GM21717 (cell line): Measurements from ENCODE around the gene SOD1.
"Not testable (repeated sequence)": the region's sequence is repeated elsewhere in the genome, so short reads cannot be mapped to it uniquely, and the experiment has no call there.

Experiments used
- ATAC-seq: cut with Tn5 transposase; IDR thresholded peaks from one replicate; pipeline ENCODE4 v1.9.1; 2021; ENCODE audit warnings: mild to moderate bottlenecking, moderate library complexity; ENCODE audit not compliant: unreplicated experiment

Gene SOD1

DNA sequence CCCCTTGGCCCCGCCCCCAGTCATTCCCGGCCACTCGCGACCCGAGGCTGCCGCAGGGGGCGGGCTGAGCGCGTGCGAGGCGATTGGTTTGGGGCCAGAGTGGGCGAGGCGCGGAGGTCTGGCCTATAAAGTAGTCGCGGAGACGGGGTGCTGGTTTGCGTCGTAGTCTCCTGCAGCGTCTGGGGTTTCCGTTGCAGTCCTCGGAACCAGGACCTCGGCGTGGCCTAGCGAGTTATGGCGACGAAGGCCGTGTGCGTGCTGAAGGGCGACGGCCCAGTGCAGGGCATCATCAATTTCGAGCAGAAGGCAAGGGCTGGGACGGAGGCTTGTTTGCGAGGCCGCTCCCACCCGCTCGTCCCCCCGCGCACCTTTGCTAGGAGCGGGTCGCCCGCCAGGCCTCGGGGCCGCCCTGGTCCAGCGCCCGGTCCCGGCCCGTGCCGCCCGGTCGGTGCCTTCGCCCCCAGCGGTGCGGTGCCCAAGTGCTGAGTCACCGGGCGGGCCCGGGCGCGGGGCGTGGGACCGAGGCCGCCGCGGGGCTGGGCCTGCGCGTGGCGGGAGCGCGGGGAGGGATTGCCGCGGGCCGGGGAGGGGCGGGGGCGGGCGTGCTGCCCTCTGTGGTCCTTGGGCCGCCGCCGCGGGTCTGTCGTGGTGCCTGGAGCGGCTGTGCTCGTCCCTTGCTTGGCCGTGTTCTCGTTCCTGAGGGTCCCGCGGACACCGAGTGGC, at the start of gene SOD1:
Gene SOD1 (plus strand): TSS at position 158 of the 723 bp plus-strand sequence. CDS start 77 bp downstream, at position 235.
- ATAC-seq: peak; percentile 96

GRCh38 chr21:31611445-31611844, 48.0 kb upstream of the SOD1 start:
- no peak for ATAC-seq

DNA sequence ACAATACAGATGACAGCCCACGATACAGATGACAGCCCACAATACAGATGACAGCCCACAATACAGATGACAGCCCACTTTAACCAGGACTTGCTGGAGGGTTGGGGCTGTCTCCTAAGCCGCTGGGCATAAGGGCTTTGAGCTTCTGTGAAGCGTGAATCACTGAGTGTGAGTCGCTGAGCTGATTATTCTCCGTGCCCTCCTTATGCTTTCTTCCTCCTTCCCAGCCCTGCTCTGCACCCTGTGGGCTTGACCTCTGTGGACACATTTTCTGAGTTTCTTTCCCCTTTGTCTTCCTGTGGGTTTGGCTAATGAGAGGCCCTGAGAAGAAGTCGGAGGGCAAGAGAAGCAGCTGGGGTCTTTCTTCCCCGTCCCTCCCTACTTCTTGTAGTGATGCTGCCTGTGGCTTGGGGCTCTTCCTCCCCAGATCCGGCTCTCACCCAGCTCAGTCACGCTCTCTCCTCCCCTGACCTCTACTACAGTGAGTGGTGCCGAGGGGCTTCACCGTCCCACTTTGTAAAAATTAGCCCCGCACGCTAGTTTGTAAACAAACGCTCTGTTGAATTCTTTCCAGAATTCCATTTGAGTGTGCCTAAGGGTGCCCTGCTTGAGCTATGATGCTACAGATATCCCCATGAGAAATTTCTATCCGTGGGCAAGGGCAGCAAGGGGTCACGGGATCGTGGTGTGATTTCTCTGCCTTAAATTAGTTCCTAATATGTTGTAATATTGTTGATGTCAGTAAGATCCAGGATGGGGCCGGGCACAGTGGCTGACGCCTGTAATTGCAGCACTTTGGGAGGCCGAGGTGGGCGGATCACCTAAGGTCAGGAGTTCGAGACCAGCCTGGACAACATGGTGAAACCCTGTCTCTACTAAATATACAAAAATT, 46.4 kb upstream of the SOD1 start:
- ATAC-seq: no peak

- no peak for ATAC-seq
These were observed 44.8 kb upstream of the SOD1 start for GRCh38 chr21:31614705-31615104.

DNA sequence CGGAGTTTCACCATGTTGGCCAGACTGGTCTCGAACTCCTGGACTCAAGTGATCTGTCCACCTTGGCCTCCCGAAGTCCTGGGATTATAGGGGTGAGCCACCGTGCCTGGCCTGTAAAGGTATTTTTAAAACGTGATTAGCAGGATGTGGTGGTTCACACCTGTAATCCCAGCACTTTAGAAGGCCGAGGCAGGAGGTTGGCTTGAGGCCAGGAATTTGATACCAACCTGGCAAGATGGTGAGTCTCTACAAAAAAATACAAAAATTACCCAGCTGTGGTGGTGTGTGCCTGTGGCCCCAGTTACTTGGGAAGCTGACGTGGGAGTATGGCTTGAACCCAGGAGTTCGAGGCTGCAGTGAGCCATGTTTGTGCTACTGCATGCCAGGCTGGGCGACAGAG, 43.3 kb upstream of the SOD1 start:
- no peak for ATAC-seq

DNA sequence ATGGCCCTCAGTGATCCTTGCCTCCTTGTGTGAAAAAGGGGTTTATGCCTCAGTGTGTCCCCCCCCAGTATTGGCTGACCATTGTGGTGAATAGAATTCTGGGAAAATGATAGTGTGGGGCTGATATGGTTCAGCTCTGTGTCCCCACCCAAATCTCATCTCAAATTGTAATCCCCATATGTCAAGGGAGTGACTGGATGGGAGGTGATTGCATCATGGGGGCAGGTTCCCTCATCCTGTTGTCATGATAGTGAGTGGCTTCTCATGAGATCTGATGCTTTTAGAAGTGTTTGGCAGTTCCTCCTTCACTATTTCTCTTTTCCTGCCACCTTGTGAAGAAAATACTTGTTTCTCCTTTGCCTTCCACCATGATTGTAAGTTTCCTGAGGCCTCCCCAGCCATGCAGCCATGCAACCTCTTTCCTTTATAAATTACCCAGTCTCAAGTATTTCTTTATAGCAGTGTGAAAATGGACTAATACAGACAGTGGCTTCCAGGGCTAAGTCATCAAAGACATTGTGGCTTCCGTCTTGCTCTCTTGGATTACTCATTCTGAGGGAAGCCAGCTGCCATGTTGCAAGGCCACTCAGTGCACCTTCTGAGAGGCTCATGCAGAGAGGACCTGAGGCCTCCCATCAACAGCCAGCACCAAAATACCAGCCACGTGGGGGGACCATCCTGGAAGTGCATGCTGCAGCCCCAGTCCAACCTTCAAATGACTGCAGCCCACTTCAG, 40.6 kb upstream of the SOD1 start:
- ATAC-seq: no peak

DNA sequence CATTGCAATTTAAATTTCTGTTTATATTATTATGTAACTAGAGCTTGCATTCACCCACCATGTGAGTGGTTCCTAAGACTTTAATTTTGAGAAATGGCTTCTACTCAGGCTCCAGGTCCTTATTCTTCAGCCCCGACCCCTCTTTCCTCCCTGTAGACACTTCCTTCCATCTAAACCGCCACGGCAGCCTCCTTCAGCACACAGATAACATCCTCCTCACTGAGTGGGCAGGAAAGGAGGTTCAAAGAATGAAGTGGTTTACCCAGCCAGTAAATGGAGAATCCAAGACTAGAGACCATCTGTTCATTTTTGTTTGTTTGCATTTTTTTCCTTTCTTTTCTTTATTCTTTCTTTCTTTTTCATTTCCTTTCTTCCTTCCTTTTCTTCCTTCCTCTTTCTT, 37.1 kb upstream of the SOD1 start:
- no peak for ATAC-seq

DNA sequence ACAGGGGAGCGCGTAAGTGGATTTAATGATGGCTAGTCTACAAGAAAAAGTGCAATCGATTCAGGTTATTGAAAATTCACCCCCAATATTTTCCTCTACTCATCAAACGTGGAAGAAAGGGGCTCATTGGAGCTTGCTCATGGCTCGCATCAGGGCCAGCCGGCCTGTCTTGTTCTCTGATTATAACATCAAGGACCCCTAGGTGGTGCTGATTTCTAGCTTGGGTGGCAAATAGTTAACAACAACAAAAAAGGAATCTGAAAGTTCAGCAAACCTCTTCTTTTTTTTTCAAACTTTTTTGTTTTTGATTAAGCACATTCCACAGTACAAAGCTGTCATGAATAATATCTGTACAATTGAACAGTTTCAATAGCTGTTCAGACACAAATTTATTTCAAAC, 35.8 kb upstream of the SOD1 start:
- no peak for ATAC-seq

DNA sequence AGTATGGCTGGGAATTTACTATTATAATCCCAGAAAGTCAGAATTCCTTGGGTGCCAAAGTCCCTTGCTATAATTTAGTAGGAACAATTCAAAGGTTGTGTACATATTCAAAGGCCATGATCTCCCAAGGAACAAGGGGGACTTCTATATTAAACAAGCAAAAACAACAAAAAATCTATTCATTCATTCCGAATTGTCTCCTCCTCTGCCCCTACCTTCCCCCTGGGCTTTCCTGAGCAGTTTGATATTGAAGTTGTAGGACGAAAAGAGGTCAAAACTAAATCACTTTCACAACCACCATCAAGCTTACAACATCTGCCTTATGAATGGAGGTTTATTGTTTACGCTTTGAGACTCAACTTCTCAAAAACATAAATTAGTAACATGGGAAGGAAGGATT, 35.3 kb upstream of the SOD1 start:
- ATAC-seq: no peak

DNA sequence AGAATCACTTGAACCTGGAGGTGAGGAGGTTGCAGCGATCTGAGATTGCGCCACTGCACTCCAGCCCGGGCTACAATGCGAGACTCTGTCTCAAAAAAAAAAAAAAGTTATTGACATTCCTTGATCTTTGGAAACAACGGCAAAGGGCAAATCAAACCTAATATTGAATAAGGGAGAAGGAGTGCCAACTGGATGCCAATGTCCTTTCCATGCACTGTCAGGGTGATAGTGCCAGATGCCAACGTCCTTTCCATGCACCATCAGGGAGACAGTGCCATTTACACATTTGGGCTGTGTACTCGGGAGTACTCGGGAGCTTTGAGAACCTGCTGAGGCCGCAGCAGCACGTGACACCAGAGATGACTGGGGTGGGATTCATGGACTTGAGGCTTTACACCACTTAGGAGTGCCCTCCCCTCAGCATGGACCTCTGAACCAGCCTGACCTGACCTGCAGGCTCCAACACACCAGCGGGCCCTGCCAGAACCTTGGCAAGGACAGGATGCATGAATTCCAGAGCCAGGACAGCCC, 34.5 kb upstream of the SOD1 start:
- no peak for ATAC-seq

DNA sequence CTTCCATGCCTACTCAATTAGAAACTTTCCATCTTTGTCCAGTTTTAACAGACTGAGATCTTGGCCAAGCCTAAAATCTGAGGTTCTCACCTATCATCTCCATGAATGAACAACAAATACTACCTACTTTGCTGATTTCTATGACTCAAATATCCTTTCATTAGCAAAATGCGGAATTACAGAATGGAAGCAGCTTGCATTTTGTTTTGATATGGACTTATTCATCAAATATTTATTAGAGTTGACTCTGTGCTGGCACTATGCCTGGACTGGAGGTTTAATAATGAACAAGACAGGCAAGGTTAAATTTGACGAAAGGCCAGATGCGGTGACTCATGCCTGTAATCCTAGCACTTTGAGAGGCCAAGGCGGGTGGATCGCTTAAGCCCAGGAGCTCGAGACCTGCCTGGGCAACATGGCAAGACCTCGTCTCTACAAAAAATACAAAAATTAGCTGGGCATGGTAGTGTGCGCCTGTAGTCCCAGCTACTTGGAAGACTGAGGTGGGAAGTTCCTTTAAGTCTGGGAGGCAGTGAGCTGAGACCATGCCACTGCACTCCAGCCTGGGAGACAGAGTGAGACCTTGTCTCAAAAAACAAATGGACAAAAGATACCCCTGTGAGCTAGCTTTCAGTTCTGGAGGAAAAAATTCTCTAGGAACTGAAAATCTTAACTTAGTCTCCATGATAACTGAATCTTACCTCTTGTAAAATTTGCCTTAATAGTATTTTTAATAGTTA, 29.4 kb upstream of the SOD1 start:
- no peak for ATAC-seq

GRCh38 chr21:31631881-31632280, 27.6 kb upstream of the SOD1 start:
- ATAC-seq: not testable (repeated sequence)

GRCh38 chr21:31634993-31635392, 24.5 kb upstream of the SOD1 start:
- ATAC-seq: no peak

DNA sequence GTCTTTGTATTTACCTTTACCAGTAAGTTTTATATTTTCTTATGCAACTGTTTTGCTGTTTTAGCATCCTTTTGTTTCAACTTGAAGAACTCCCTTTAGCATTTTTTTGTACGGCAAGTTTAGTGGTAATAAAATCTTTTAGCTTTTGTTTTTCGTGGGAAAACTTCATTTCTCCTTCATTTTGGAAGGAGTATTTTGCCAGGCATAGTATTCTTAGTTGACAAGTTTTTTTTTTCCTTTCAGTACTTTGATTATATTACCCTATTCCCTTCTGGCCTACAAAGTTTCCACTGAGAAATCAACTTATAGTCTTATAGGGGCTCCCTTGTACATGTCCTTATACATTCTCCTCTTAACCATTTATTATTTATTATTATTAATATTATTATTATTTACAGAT, 22.6 kb upstream of the SOD1 start:
- no peak for ATAC-seq

DNA sequence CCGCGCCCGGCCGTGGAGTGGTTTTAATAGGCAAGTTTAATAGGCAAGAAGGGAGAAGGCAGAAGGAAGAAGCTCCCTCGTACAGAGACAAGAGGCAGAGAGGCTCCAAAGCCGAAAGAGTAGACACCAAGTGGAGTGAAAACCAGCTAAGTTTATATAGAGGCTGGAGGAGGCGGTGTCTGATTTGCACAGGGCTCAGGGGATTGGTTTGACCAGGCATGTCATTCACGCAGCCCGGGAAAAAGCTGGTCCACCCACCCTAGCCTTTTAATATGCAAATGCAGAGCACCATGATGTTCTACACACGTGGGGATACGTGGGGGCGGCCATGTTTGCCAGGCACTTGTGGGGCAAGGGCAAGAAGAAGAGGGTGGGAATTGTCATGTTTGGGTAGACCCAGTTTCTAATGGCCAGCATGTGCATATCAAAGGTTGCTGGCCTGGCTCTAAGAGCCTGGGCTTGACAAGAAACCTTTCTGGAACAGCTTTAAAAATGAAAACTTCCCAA, 18.0 kb upstream of the SOD1 start:
- no peak for ATAC-seq

- ATAC-seq: no peak
These were observed 14.8 kb upstream of the SOD1 start for GRCh38 chr21:31644643-31645042.

DNA sequence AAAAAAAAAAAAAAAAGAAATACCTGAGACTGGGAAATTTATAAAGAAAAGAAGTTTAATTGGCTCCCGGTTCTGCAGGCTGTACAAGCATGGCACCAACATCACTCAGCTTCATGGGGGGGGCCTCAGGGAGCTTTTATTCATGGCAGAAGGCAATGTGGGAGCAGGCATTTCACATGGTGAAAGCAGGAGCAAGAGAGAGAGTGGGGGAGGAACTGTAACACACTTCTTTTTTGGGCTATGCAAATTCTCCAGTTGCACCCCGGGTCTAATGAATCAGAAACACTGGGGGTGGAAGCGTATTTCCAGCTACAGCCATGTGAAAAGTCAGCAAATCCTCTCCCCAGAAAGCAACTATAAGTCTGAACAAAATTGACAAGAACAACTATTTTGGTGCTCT, 11.8 kb upstream of the SOD1 start:
- peak; percentile 56 for ATAC-seq

DNA sequence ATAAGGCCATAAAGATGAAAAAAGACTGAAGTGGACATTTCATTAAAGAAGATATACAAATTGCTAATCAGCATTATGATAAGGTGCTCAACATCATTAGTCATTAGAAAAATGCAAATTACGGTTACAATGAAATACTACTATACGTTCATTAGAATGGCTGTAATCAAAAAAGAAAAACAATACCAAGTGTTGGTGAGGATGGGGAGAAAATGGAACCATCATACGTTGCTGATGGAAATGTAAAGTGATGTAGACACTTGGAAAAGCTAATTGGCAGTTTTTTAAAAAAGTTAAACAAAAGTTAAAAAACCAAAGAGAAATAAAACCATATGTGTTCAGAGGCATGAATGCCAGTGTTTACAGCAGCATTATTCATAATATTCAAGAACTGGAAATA, 8.6 kb upstream of the SOD1 start:
- no peak for ATAC-seq

- ATAC-seq: not testable (repeated sequence)
These were observed 8.0 kb upstream of the SOD1 start for GRCh38 chr21:31651491-31651890.

DNA sequence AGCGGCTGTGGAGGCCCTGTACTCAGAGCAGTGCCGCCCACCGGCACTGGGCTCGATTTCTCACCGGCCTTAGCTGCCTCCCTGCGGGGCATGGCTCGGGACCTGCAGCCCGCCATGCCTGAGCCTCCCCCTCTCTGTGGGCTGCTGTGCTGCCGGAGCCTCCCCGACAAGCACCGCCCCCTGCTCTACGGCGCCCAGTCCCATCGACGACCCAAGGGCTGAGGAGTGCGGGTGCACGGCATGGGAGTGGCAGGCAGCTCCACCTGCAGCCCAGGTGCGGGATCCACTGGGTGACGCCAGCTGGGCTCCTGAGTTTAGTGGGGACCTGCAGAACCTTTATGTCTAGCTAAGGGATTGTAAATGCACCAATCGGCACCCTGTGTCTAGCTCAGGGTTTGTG, 5.2 kb upstream of the SOD1 start:
- no peak for ATAC-seq
